Measurements from ENCODE around the gene ITGB3BP.

DNA sequence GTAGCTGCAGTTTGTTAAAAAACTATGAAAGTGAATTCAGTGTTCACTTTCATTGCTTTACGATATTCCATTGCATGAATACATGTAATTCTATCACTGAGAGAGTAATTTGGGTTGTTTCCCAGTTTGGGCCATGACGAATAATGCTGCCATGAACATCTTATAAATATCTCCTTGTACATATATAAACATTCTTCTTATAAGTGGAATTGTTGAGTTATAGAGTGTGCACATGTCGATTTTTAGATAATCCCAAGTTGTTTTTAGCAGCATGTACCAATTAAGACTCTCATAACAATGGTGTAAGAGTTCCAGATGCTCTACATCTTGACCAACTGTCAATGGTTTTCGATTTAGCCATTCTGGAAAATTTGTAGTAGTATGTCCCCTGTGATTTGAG lies 114.7 kb downstream of the ITGB3BP start:
- no peak for TF ChIP-seq EZH2 (IDR thresholded peaks at IDR 0.05; ENCODE audit: low read length)
- TF ChIP-seq, protein P1, sequence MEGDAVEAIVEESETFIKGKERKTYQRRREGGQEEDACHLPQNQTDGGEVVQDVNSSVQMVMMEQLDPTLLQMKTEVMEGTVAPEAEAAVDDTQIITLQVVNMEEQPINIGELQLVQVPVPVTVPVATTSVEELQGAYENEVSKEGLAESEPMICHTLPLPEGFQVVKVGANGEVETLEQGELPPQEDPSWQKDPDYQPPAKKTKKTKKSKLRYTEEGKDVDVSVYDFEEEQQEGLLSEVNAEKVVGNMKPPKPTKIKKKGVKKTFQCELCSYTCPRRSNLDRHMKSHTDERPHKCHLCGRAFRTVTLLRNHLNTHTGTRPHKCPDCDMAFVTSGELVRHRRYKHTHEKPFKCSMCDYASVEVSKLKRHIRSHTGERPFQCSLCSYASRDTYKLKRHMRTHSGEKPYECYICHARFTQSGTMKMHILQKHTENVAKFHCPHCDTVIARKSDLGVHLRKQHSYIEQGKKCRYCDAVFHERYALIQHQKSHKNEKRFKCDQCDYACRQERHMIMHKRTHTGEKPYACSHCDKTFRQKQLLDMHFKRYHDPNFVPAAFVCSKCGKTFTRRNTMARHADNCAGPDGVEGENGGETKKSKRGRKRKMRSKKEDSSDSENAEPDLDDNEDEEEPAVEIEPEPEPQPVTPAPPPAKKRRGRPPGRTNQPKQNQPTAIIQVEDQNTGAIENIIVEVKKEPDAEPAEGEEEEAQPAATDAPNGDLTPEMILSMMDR (optimal IDR thresholded peaks at IDR 0.05 in 1 of 3, IDR thresholded peaks at IDR 0.05 in 1 of 3, conservative IDR thresholded peaks at IDR 0.05 in 1 of 3; ENCODE audit: extremely low read depth in 1 of 3, insufficient read depth in 2 of 3, low read length in 3 of 3) = no peak
